Measurements from ENCODE around the gene ANK3.

- TF ChIP-seq CTCF (IDR thresholded peaks at IDR 0.05) (no peak), EP300 (IDR thresholded peaks at IDR 0.05) (no peak)
Measured at GRCh38 chr10:60260321-60260720, 129.4 kb downstream of the ANK3 start.

Measured in tibial nerve (tissue), 4 donors.